Fibroblast of mammary gland (primary cell): ENCODE data around the gene MOB3C.
"Not testable (repeated sequence)": the region's sequence is repeated elsewhere in the genome, so short reads cannot be mapped to it uniquely, and the experiment has no call there.

ENCODE experiments used
- DNase-seq: peaks from one replicate; pipeline ENCODE4 v3.0.0-alpha.2; 2010; ENCODE audit warnings: low read depth
- H3K4me3 ChIP-seq: 2 replicates; pipeline ENCODE4 v1.5.1; 2011; ENCODE audit warnings: low read depth, mild to moderate bottlenecking, low read length, moderate library complexity; ENCODE audit not compliant: control insufficient read depth
- CTCF ChIP-seq: conservative IDR thresholded peaks from 2 replicates; pipeline ENCODE4 v1.5.1; 2011; ENCODE audit warnings: low read depth, low read length, inconsistent platforms; ENCODE audit not compliant: control insufficient read depth, insufficient read depth

MOB3C gene

GRCh38 chr1:46655848-46656247 lies 39.2 kb upstream of the MOB3C start:
- DNase-seq = no peak
- no peak overlapping the region for H3K4me3 ChIP-seq
- no peak for TF ChIP-seq CTCF

GRCh38 chr1:46654698-46655097 lies 38.1 kb upstream of the MOB3C start:
- DNase-seq, H3K4me3 ChIP-seq: not testable (repeated sequence)

- H3K4me3 ChIP-seq = no peak overlapping the region
- no peak for TF ChIP-seq CTCF
- no peak for DNase-seq
These were observed 37.4 kb upstream of the MOB3C start for GRCh38 chr1:46654012-46654411.

GRCh38 chr1:46653405-46653958 lies 36.9 kb upstream of the MOB3C start:
- DNase-seq = peak; percentile 46

GRCh38 chr1:46652321-46653100 lies 35.9 kb upstream of the MOB3C start:
- DNase-seq = no peak
- no peak overlapping the region for H3K4me3 ChIP-seq
- TF ChIP-seq CTCF = no peak

More at GRCh38 chr1:46653405-46653958, 36.9 kb upstream of the MOB3C start:
- no peak overlapping the region for H3K4me3 ChIP-seq
- no peak for TF ChIP-seq CTCF

- not testable (repeated sequence) for DNase-seq, H3K4me3 ChIP-seq
These were observed 34.5 kb upstream of the MOB3C start for GRCh38 chr1:46651152-46651551.

GRCh38 chr1:46650491-46650890 lies 33.9 kb upstream of the MOB3C start:
- TF ChIP-seq CTCF = no peak
- no peak for DNase-seq
- H3K4me3 ChIP-seq = no peak overlapping the region

- TF ChIP-seq CTCF = no peak
- H3K4me3 ChIP-seq = no peak overlapping the region
- DNase-seq = no peak
These were observed 33.2 kb upstream of the MOB3C start for GRCh38 chr1:46649764-46650163.
